Measurements from ENCODE around the gene ADGRD1. TPM values are rescaled to one million over a fixed set of nuclear protein-coding genes. Genes with fewer than 3 reads are reported as not detected.

The ADGRD1 gene
- total and polyA plus RNA-seq, 7 donors, result 0.46 to 22.5 (median 7.2) TPM

DNA sequence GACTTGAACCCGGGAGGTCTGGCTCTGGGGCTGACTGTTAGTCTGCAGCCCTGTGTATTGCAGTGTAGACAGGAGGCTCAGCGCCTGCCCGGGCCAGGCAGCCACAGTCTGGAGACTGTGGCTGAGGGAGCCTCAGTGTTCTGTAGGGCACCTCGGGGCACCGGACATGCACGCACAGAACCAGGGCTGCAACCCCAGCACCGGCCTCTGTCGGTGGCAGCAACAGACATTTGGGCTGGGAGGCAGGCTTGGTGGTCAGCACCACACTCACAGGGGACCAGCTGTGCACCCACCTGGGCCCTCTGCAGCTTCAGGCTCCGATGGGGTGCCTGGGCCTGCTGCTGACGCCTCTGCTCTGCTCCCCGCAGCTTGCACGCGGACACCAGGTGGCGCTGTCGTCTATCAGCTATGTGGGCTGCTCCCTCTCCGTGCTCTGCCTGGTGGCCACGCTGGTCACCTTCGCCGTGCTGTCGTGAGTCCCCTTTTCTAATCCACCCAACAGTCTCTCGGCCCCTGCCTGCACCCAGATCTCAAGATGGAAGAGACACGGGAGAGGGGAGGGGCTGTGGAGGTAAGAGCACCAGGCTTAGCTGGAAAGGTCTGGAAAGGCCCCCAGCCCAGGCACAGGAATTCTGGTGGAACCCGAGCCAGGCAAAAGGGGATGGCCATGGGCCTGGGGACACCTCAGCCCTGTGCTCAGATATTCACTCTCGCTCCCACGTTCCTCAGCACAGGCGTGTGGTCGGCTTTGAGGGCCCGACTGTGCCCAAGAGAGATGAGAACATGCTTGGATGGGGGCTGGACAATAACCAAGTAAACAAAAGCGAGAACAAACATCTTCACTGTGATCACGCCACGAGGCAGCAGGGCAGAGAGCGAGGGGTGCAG, 151.0 kb downstream of the ADGRD1 start:
- H3K36me3 ChIP-seq, result no peaks in the 10 kb centered on the region
- no peaks in the 10 kb centered on the region for H3K9me3 ChIP-seq
- no peaks in the 10 kb centered on the region for H3K27me3 ChIP-seq
- H3K4me3 ChIP-seq, result no peak overlapping the region
- DNase-seq, result peak; percentile 91
- intact Hi-C loops (cut with DNase I), result loop anchor here (10.0 kb wide), 2 partner anchors 190 to 730 kb away; no protein-coding TSS in a partner anchor
- no peak for TF ChIP-seq POLR2A (IDR thresholded peaks at IDR 0.05)
- TF ChIP-seq, protein P1, sequence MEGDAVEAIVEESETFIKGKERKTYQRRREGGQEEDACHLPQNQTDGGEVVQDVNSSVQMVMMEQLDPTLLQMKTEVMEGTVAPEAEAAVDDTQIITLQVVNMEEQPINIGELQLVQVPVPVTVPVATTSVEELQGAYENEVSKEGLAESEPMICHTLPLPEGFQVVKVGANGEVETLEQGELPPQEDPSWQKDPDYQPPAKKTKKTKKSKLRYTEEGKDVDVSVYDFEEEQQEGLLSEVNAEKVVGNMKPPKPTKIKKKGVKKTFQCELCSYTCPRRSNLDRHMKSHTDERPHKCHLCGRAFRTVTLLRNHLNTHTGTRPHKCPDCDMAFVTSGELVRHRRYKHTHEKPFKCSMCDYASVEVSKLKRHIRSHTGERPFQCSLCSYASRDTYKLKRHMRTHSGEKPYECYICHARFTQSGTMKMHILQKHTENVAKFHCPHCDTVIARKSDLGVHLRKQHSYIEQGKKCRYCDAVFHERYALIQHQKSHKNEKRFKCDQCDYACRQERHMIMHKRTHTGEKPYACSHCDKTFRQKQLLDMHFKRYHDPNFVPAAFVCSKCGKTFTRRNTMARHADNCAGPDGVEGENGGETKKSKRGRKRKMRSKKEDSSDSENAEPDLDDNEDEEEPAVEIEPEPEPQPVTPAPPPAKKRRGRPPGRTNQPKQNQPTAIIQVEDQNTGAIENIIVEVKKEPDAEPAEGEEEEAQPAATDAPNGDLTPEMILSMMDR (IDR thresholded peaks at IDR 0.05), result peak; percentile 81 to 94 (median 90)
- peaks cover 0 to 12% (median 7%) of the 10 kb centered on the region in 4 donors for H3K4me1 ChIP-seq
- H3K27ac ChIP-seq, result no peak overlapping the region
- 32 to 40% methylated on average over 32 of the region's 32 CpGs for WGBS, 2 donors

DNA sequence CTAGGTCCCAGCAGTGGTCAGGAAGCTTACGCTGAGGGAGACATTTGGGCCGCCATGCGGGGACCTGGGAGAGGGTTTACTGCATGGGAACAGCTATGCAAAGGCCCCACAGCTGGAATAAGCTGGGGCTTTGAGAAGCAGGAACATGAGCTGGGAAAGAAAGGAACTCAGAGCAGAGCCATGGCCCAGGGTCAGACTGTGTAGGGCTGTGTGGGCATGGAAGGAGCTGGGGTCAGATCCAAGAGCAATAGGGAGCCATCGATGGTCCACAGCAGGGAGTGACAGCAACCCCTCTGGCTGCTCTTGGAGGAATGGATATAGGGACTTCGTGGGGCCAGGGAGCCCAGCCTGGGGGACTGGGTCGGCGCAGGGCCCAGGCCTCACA, 151.6 kb downstream of the ADGRD1 start:
- no peak overlapping the region for H3K27ac ChIP-seq
- no peaks in the 10 kb centered on the region for H3K36me3 ChIP-seq
- no peaks in the 10 kb centered on the region for H3K9me3 ChIP-seq
- peaks cover 0 to 12% (median 7%) of the 10 kb centered on the region in 4 donors for H3K4me1 ChIP-seq
- TF ChIP-seq POLR2AphosphoS5 (IDR thresholded peaks at IDR 0.05), result no peak
- TF ChIP-seq POLR2A (IDR thresholded peaks at IDR 0.05), result no peak
- TF ChIP-seq, protein P1 (IDR thresholded peaks at IDR 0.05), result no peak
- TF ChIP-seq EP300 (IDR thresholded peaks at IDR 0.05), result no peak
- intact Hi-C loops (cut with DNase I), result loop anchor here (10.0 kb wide), 2 partner anchors 191 to 729 kb away; no protein-coding TSS in a partner anchor
- H3K4me3 ChIP-seq, result no peak overlapping the region
- WGBS, 2 donors, result 92 to 93% methylated on average over 7 of the region's 7 CpGs
- no peaks in the 10 kb centered on the region for H3K27me3 ChIP-seq
- DNase-seq, result peak; percentile 56

DNA sequence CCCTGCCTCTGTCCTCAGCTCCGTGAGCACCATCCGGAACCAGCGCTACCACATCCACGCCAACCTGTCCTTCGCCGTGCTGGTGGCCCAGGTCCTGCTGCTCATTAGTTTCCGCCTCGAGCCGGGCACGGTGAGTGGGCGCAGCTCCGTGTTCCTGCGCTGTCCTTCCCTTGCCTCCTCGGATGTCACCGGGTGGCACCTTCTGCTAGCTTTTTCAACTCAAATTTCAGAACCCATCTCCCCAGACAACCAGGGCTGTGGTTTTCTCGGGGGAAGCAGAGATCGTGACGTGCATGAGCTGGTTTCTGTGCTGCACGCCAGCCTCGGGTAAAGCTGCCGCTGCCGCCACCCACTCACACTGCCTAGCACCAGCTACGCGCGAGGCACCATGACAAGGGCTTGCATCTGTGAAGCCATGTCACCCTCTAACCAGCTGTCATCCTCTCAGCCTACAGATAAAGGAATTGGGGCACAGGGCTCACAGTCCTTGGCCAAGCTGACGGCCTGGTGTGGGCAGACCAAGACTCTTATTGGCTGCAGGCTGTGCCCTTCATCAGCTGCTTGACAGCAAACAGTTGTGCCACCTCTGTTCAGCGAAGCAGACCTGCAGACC, 152.1 kb downstream of the ADGRD1 start:
- Histone ChIP-seq H3K9me3 (no peaks in the 10 kb centered on the region), H3K27ac (no peak overlapping the region), H3K27me3 (no peaks in the 10 kb centered on the region), H3K4me3 (no peak overlapping the region), H3K4me1 (peaks cover 0 to 12% (median 7%) of the 10 kb centered on the region in 4 donors), H3K36me3 (no peaks in the 10 kb centered on the region)
- no peak for TF ChIP-seq POLR2A (IDR thresholded peaks at IDR 0.05)
- intact Hi-C loops (cut with DNase I), result loop anchor here (10.0 kb wide), 2 partner anchors 191 to 729 kb away; no protein-coding TSS in a partner anchor
- 71 to 79% methylated on average over 27 of the region's 27 CpGs for WGBS, 2 donors
- no peak for DNase-seq

DNA sequence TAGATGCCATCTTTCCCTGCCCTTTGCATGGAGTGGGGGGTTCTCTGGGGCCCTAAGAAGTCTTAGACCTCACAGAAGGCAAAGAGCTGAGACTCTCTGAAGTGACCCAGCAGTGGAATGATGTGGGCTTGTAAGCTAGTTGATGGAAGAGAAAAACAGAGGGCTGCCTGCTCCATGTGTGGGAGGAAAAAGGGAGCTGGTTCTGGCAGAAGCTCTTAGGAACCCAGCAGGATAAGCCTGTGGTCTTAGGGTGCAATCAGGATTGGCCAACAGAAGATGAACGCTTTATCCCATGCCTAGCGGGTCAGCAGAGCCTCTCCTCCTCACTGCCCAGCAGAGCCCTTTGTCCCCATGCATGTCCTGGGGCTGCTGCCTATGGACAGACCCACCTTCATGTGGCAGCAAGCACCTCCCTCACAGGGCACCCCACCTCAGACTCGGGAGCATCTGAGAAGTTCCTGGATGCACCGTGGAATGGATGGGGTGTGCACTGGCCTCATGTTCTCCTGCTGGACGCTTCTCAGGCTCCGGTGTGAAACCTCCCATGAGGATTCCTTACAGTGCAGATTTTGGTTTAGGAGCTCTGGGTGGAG, 152.7 kb downstream of the ADGRD1 start:
- no peaks in the 10 kb centered on the region for H3K27me3 ChIP-seq
- peaks cover 0 to 12% (median 7%) of the 10 kb centered on the region in 4 donors for H3K4me1 ChIP-seq
- no peak overlapping the region for H3K4me3 ChIP-seq
- intact Hi-C loops (cut with DNase I), result loop anchor here (10.0 kb wide), 2 partner anchors 192 to 728 kb away; no protein-coding TSS in a partner anchor
- H3K36me3 ChIP-seq, result no peaks in the 10 kb centered on the region
- 81 to 91% methylated on average over 6 of the region's 6 CpGs for WGBS, 2 donors
- no peaks in the 10 kb centered on the region for H3K9me3 ChIP-seq
- TF ChIP-seq, protein P1 (IDR thresholded peaks at IDR 0.05), result no peak
- TF ChIP-seq POLR2AphosphoS5 (IDR thresholded peaks at IDR 0.05) (no peak), EP300 (IDR thresholded peaks at IDR 0.05) (no peak), POLR2A (IDR thresholded peaks at IDR 0.05) (no peak)
- no peak overlapping the region for H3K27ac ChIP-seq
- peak; percentile 24 for DNase-seq
